HepG2 (cell line): ENCODE data around the gene TMEM250. TPM values are rescaled to one million over a fixed set of nuclear protein-coding genes. Genes with fewer than 3 reads are reported as not detected.

Experiments used
- ATAC-seq: fragments of 200-7000 bp; cut with Tn5 transposase; 3 replicates; pipeline ENCODE4 v1.9.1; 2020; ENCODE audit warnings: mild to moderate bottlenecking, moderate library complexity
- BruUV-seq: library from RNA; stranded (reverse); fragments of 400-500 nt; replicated peaks from 2 replicates; lab custom pipeline; 2021; lab: Mats Ljungman, UMichigan
- CTCF ChIA-PET: fragments of 300-600 bp; formaldehyde crosslinking; extraction: SDS; loops from one replicate; lab custom pipeline; 2021; ENCODE audit warnings: low total read pairs, inconsistent platforms, low intra/inter-chr PET ratio; lab: Yijun Ruan, JAX
- POLR2A ChIA-PET: fragments of 350-600 bp; sonication (Branson Sonifier 250); formaldehyde crosslinking; loops from one replicate; lab custom pipeline; 2020; ENCODE audit warnings: antibody characterized with exemption, inconsistent platforms; lab: Yijun Ruan, JAX
- DNase-seq: peaks from one replicate; pipeline ENCODE4 v3.0.0-alpha.2; 2015; ENCODE audit warnings: low spot score
- FAIRE-seq: peaks from 3 replicates; lab custom pipeline; 2011; peaks lifted over from hg19 to GRCh38; lab: Jason Lieb, UNC
- H2AFZ ChIP-seq: one replicate; pipeline ENCODE4 v1.6.1; 2011; ENCODE audit warnings: low read length, inconsistent platforms
- H3K27ac ChIP-seq: fragments of 300-600 bp; 3 replicates; pipeline ENCODE4 v1.8.0; 2011; ENCODE audit warnings: mixed run types, mild to moderate bottlenecking, mixed read lengths, low read length, inconsistent platforms; ENCODE audit not compliant: insufficient read depth; ENCODE audit errors: extremely low read length
- H3K27me3 ChIP-seq, 2 experiments: fragments of 200-600 bp in 1 of 2; 2 replicates in 1 of 2; 3 replicates in 1 of 2; pipeline versions ENCODE4 v1.6.0 to v1.8.0; 2011; ENCODE audit warnings: low read length in 2 of 2, mild to moderate bottlenecking in 2 of 2, moderate library complexity in 2 of 2, inconsistent platforms in 1 of 2; ENCODE audit not compliant: insufficient read depth in 2 of 2, control insufficient read depth in 1 of 2
- H3K36me3 ChIP-seq, 2 experiments: fragments of 200-600 bp in 1 of 2; replicated peaks in 1 of 2; 2 replicates in 1 of 2; 3 replicates in 1 of 2; pipeline versions ENCODE4 v1.5.1 to v1.8.0; 2011; ENCODE audit warnings: low read length in 2 of 2, inconsistent platforms in 1 of 2; ENCODE audit not compliant: insufficient read depth in 2 of 2, control insufficient read depth in 1 of 2
- H3K4me1 ChIP-seq: 2 replicates; pipeline ENCODE4 v1.5.1; 2012; ENCODE audit warnings: low read length, inconsistent platforms; ENCODE audit not compliant: insufficient read depth
- H3K4me2 ChIP-seq: 2 replicates; pipeline ENCODE4 v1.6.0; 2011; ENCODE audit warnings: low read depth, low read length, inconsistent platforms
- H3K4me3 ChIP-seq, 3 experiments: fragments of 200-600 bp in 1 of 3; sonication (generic), shearing (Covaris generic) in 1 of 3; replicated peaks in 1 of 3; 2 replicates each; pipeline ENCODE4 v1.5.1; 2011 to 2016; ENCODE audit warnings: low read length in 3 of 3, inconsistent platforms in 2 of 3, low read depth in 2 of 3, mild to moderate bottlenecking in 2 of 3, control low read depth in 1 of 3, mixed read lengths in 1 of 3; ENCODE audit not compliant: insufficient read depth in 1 of 3
- H3K79me2 ChIP-seq: one replicate; pipeline ENCODE4 v1.6.1; 2011; ENCODE audit warnings: low read length, inconsistent platforms; ENCODE audit not compliant: insufficient read depth
- H3K9ac ChIP-seq: 2 replicates; pipeline ENCODE4 v1.6.0; 2011; ENCODE audit warnings: mild to moderate bottlenecking, low read depth, low read length, inconsistent platforms; ENCODE audit not compliant: insufficient read depth
- H3K9me3 ChIP-seq: 2 replicates; pipeline ENCODE4 v1.5.1; 2012; ENCODE audit warnings: mild to moderate bottlenecking, low read length
- H4K20me1 ChIP-seq: 2 replicates; pipeline ENCODE4 v1.6.0; 2011; ENCODE audit warnings: inconsistent platforms, mild to moderate bottlenecking, low read length, moderate library complexity; ENCODE audit not compliant: insufficient read depth
- ETV6 ChIP-seq: sonication (generic); formaldehyde crosslinking; conservative IDR thresholded peaks from 2 replicates; pipeline ENCODE4 v1.4.0; 2020; ENCODE audit warnings: missing genetic modification reagents
- MATR3 ChIP-seq: sonication (generic); formaldehyde crosslinking; IDR thresholded peaks from 2 replicates; pipeline ENCODE4 v1.4.0; 2020; ENCODE audit warnings: missing genetic modification reagents
- REL ChIP-seq: sonication (generic); formaldehyde crosslinking; conservative IDR thresholded peaks from 2 replicates; pipeline ENCODE4 v1.8.0; 2022; ENCODE audit warnings: mild to moderate bottlenecking, missing genetic modification reagents, moderate library complexity
- SPEN ChIP-seq: sonication (generic); formaldehyde crosslinking; IDR thresholded peaks from 2 replicates; pipeline ENCODE4 v1.5.1; 2020; ENCODE audit warnings: low read depth, mild to moderate bottlenecking, missing genetic modification reagents
- TBL1XR1 ChIP-seq: fragments of 150-350 bp; IDR thresholded peaks from 2 replicates; pipeline ENCODE4 v1.6.1; 2014; ENCODE audit warnings: borderline replicate concordance, low read length; ENCODE audit not compliant: partially characterized antibody
- ZIK1 ChIP-seq: sonication (generic); formaldehyde crosslinking; IDR thresholded peaks from 2 replicates; pipeline ENCODE4 v1.5.0; 2020; ENCODE audit warnings: mild to moderate bottlenecking, low read depth, missing genetic modification reagents, borderline replicate concordance
- ZNF432 ChIP-seq: sonication (generic); formaldehyde crosslinking; IDR thresholded peaks from 2 replicates; pipeline ENCODE4 v1.5.0; 2020; ENCODE audit warnings: missing genetic modification reagents, mild to moderate bottlenecking, borderline replicate concordance
- ZNF784 ChIP-seq: sonication (generic); formaldehyde crosslinking; IDR thresholded peaks from 2 replicates; pipeline ENCODE4 v1.5.1; 2020; ENCODE audit warnings: missing genetic modification reagents, mild to moderate bottlenecking, borderline replicate concordance
- WGBS: methylation state at CpG from one replicate; pipeline ENCODE4 v1.1.6; 2017; ENCODE audit warnings: low lambda C conversion rate; 5-methylcytosine and 5-hydroxymethylcytosine counted together
- in situ Hi-C: cut with HindIII; loops from 2 replicates; pipeline ENCODE4 v1.10.0; 2017; ENCODE audit warnings: low pct_unique_long_range_greater_than_20kb; ENCODE audit not compliant: extremely low pct_ligation_motif_present
- intact Hi-C: fragments of 100-400 bp; cut with micrococcal nuclease; formaldehyde crosslinking; loops from one replicate; pipeline ENCODE4 v1.10.0; 2022; ENCODE audit not compliant: unreplicated experiment
- polyA plus RNA-seq, 8 experiments: library from polyadenylated mRNA; depleted of rRNA in 3 of 8; stranded (reverse) in 7 of 8; unstranded in 1 of 8; fragments of >200 nt; fragmentation: Illumina TruSeq in 4 of 8; extraction: Trizol in 4 of 8; gene quantifications; 2 replicates each; pipeline versions ENCODE4 v1.2.1 to v1.2.3, GENCODE V29; 2011 to 2016; ENCODE audit warnings: low read depth in 4 of 8, missing spikeins in 1 of 8, mixed read lengths in 1 of 8; ENCODE audit not compliant: insufficient read depth in 1 of 8
- total RNA-seq, 5 experiments: library from RNA; depleted of rRNA; stranded (reverse); fragments of >200 nt; fragmentation: Illumina TruSeq; extraction: Trizol; gene quantifications; 2 replicates each; pipeline ENCODE4 v1.2.3, GENCODE V29; 2016; ENCODE audit warnings: low read depth in 1 of 5
- TF ChIP-seq, protein P1 (sequence below): sonication (generic); formaldehyde crosslinking; IDR thresholded peaks from 2 replicates; pipeline ENCODE4 v1.4.0; 2020; ENCODE audit warnings: mild to moderate bottlenecking, missing genetic modification reagents
- TF ChIP-seq, protein P2 (sequence below): sonication (generic); formaldehyde crosslinking; IDR thresholded peaks from 2 replicates; pipeline ENCODE4 v1.4.0; 2020; ENCODE audit warnings: missing genetic modification reagents

TMEM250 gene
- total and polyA plus RNA-seq, 2 of the 13 experiments (the other 11 are each of a cell fraction or from before 2014, with no cell fraction given) = 5.5 to 13.9 TPM

- no peaks in the 10 kb centered on the region for H3K36me3 ChIP-seq
- H3K27me3 ChIP-seq = peaks cover 2 to 14% of the 10 kb centered on the region in 2 experiments
- intact Hi-C loops (no loop called here), in situ Hi-C loops (loop anchor here (10.0 kb wide), 1 partner anchor 145 kb away; the partner anchor contains the start of gene UBAC1)
- H3K9me3 ChIP-seq = no peaks in the 10 kb centered on the region
- H3K9ac ChIP-seq = no peak overlapping the region
- 98% methylated on average over 9 of the region's 48 CpGs for WGBS
- FAIRE-seq = no peak
- H3K79me2 ChIP-seq = no peaks in the 10 kb centered on the region
- ATAC-seq = no peak
- TF ChIP-seq REL (no peak), MATR3 (CRISPR knock-in tag) (no peak), ZNF784 (CRISPR knock-in tag) (no peak), ETV6 (CRISPR knock-in tag) (no peak), SPEN (CRISPR knock-in tag) (no peak), ZNF432 (CRISPR knock-in tag) (no peak), TBL1XR1 (no peak), ZIK1 (CRISPR knock-in tag) (no peak)
- TF ChIP-seq, protein P1, sequence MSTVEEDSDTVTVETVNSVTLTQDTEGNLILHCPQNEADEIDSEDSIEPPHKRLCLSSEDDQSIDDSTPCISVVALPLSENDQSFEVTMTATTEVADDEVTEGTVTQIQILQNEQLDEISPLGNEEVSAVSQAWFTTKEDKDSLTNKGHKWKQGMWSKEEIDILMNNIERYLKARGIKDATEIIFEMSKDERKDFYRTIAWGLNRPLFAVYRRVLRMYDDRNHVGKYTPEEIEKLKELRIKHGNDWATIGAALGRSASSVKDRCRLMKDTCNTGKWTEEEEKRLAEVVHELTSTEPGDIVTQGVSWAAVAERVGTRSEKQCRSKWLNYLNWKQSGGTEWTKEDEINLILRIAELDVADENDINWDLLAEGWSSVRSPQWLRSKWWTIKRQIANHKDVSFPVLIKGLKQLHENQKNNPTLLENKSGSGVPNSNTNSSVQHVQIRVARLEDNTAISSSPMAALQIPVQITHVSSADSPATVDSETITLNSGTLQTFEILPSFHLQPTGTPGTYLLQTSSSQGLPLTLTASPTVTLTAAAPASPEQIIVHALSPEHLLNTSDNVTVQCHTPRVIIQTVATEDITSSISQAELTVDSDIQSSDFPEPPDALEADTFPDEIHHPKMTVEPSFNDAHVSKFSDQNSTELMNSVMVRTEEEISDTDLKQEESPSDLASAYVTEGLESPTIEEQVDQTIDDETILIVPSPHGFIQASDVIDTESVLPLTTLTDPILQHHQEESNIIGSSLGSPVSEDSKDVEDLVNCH (CRISPR knock-in tag) = no peak
- TF ChIP-seq, protein P2, sequence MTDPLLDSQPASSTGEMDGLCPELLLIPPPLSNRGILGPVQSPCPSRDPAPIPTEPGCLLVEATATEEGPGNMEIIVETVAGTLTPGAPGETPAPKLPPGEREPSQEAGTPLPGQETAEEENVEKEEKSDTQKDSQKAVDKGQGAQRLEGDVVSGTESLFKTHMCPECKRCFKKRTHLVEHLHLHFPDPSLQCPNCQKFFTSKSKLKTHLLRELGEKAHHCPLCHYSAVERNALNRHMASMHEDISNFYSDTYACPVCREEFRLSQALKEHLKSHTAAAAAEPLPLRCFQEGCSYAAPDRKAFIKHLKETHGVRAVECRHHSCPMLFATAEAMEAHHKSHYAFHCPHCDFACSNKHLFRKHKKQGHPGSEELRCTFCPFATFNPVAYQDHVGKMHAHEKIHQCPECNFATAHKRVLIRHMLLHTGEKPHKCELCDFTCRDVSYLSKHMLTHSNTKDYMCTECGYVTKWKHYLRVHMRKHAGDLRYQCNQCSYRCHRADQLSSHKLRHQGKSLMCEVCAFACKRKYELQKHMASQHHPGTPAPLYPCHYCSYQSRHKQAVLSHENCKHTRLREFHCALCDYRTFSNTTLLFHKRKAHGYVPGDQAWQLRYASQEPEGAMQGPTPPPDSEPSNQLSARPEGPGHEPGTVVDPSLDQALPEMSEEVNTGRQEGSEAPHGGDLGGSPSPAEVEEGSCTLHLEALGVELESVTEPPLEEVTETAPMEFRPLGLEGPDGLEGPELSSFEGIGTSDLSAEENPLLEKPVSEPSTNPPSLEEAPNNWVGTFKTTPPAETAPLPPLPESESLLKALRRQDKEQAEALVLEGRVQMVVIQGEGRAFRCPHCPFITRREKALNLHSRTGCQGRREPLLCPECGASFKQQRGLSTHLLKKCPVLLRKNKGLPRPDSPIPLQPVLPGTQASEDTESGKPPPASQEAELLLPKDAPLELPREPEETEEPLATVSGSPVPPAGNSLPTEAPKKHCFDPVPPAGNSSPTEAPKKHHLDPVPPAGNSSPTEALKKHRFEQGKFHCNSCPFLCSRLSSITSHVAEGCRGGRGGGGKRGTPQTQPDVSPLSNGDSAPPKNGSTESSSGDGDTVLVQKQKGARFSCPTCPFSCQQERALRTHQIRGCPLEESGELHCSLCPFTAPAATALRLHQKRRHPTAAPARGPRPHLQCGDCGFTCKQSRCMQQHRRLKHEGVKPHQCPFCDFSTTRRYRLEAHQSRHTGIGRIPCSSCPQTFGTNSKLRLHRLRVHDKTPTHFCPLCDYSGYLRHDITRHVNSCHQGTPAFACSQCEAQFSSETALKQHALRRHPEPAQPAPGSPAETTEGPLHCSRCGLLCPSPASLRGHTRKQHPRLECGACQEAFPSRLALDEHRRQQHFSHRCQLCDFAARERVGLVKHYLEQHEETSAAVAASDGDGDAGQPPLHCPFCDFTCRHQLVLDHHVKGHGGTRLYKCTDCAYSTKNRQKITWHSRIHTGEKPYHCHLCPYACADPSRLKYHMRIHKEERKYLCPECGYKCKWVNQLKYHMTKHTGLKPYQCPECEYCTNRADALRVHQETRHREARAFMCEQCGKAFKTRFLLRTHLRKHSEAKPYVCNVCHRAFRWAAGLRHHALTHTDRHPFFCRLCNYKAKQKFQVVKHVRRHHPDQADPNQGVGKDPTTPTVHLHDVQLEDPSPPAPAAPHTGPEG (CRISPR knock-in tag) = no peak
- ChIA-PET POLR2A (no interaction called here), CTCF (no interaction called here)
- no peak overlapping the region for H3K4me3 ChIP-seq
- no peak overlapping the region for H3K27ac ChIP-seq
- no peak overlapping the region for H2AFZ ChIP-seq
- DNase-seq = no peak
- no TSS peak for BruUV-seq
- peaks cover 22% of the 10 kb centered on the region for H3K4me1 ChIP-seq
- H4K20me1 ChIP-seq = no peaks in the 10 kb centered on the region
- H3K4me2 ChIP-seq = no peak overlapping the region
Measured at GRCh38 chr9:136109351-136110081, 9.2 kb downstream of the TMEM250 start.
